Liver (tissue), 9 donors: ENCODE measurements around the gene PARK7. TPM values are rescaled to one million over a fixed set of nuclear protein-coding genes. Genes with fewer than 3 reads are reported as not detected.

Experiments used
- DNase-seq: peaks from one replicate; pipeline ENCODE4 v3.0.0-alpha.2; 2017; ENCODE audit warnings: low spot score
- H3K27ac ChIP-seq, 2 donors: one replicate each; pipeline ENCODE4 v1.7.0; 2013; ENCODE audit warnings: inconsistent platforms in 2 of 2, low read length in 2 of 2, control low read depth in 1 of 2, low read depth in 1 of 2, mild to moderate bottlenecking in 1 of 2
- H3K27me3 ChIP-seq, 4 donors: one replicate each; pipeline versions ENCODE4 v1.6.1 to v1.7.0; 2013; ENCODE audit warnings: low read length in 3 of 4, inconsistent platforms in 1 of 4, mild to moderate bottlenecking in 1 of 4, moderate library complexity in 1 of 4; ENCODE audit not compliant: control insufficient read depth in 4 of 4, insufficient read depth in 4 of 4
- H3K36me3 ChIP-seq, 4 donors: one replicate each; pipeline versions ENCODE4 v1.6.1 to v1.7.0; 2013; ENCODE audit warnings: low read length in 3 of 4, mild to moderate bottlenecking in 3 of 4, low read depth in 1 of 4, moderate library complexity in 1 of 4; ENCODE audit not compliant: control insufficient read depth in 4 of 4, insufficient read depth in 3 of 4
- H3K4me1 ChIP-seq, 4 donors: one replicate each; pipeline versions ENCODE4 v1.6.1 to v1.7.0; 2013; ENCODE audit warnings: low read length in 3 of 4, mild to moderate bottlenecking in 3 of 4, moderate library complexity in 1 of 4; ENCODE audit not compliant: control insufficient read depth in 4 of 4, insufficient read depth in 4 of 4
- H3K4me3 ChIP-seq, 3 donors: one replicate each; pipeline versions ENCODE4 v1.6.1 to v1.7.0; 2013; ENCODE audit warnings: low read length in 3 of 3, control low read depth in 1 of 3, low read depth in 1 of 3, mild to moderate bottlenecking in 1 of 3
- H3K9ac ChIP-seq, 2 donors: one replicate each; pipeline ENCODE4 v1.7.0; 2013; ENCODE audit warnings: low read length in 2 of 2, mild to moderate bottlenecking in 2 of 2, moderate library complexity in 2 of 2, control low read depth in 1 of 2, low read depth in 1 of 2
- H3K9me3 ChIP-seq, 4 donors: one replicate each; pipeline versions ENCODE4 v1.6.1 to v1.7.0; 2013; ENCODE audit warnings: low read length in 3 of 4; ENCODE audit not compliant: control insufficient read depth in 4 of 4
- CTCF ChIP-seq: fragments of 150-350 bp; IDR thresholded peaks from 2 replicates; pipeline ENCODE4 v1.5.1; 2017; ENCODE audit warnings: improper control_type of control experiment, low read depth, low read length; ENCODE audit not compliant: missing input control
- EGR1 ChIP-seq, 2 donors: IDR thresholded peaks; 2 replicates each; pipeline ENCODE4 v1.6.1; 2016 to 2018; ENCODE audit warnings: antibody characterized with exemption in 2 of 2, low read depth in 2 of 2
- FOXA1 ChIP-seq: IDR thresholded peaks from 2 replicates; pipeline ENCODE4 v1.6.1; 2016; ENCODE audit warnings: antibody characterized with exemption
- FOXA2 ChIP-seq: IDR thresholded peaks from 2 replicates; pipeline ENCODE4 v1.6.1; 2016; ENCODE audit warnings: antibody characterized with exemption
- GABPA ChIP-seq, 2 donors: IDR thresholded peaks in 1 of 2; conservative IDR thresholded peaks in 1 of 2; 2 replicates each; pipeline ENCODE4 v1.6.1; 2016; ENCODE audit warnings: antibody characterized with exemption in 2 of 2, mild to moderate bottlenecking in 1 of 2, moderate library complexity in 1 of 2
- HNF4A ChIP-seq, 2 donors: conservative IDR thresholded peaks; 2 replicates each; pipeline ENCODE4 v1.6.1; 2016; ENCODE audit warnings: antibody characterized with exemption in 2 of 2, mild to moderate bottlenecking in 2 of 2
- HNF4G ChIP-seq: IDR thresholded peaks from 2 replicates; pipeline ENCODE4 v1.6.1; 2016; ENCODE audit warnings: antibody characterized with exemption
- JUND ChIP-seq, 2 donors: IDR thresholded peaks; 2 replicates each; pipeline ENCODE4 v1.6.1; 2016; ENCODE audit warnings: antibody characterized with exemption in 2 of 2
- NR2F2 ChIP-seq: IDR thresholded peaks from 2 replicates; pipeline ENCODE4 v1.6.1; 2016; ENCODE audit warnings: antibody characterized with exemption
- RAD21 ChIP-seq, 2 donors: IDR thresholded peaks; 2 replicates each; pipeline ENCODE4 v1.6.1; 2016; ENCODE audit warnings: antibody characterized with exemption in 2 of 2, mild to moderate bottlenecking in 2 of 2
- REST ChIP-seq: IDR thresholded peaks from 2 replicates; pipeline ENCODE4 v1.6.1; 2016; ENCODE audit warnings: antibody characterized with exemption, mild to moderate bottlenecking
- RXRA ChIP-seq, 2 donors: IDR thresholded peaks; 2 replicates each; pipeline ENCODE4 v1.6.1; 2017 to 2018; ENCODE audit warnings: antibody characterized with exemption in 2 of 2, mild to moderate bottlenecking in 1 of 2
- SP1 ChIP-seq: IDR thresholded peaks from 2 replicates; pipeline ENCODE4 v1.6.1; 2018; ENCODE audit warnings: antibody characterized with exemption, mild to moderate bottlenecking
- TAF1 ChIP-seq: conservative IDR thresholded peaks from 2 replicates; pipeline ENCODE4 v1.6.1; 2016; ENCODE audit warnings: antibody characterized with exemption, mild to moderate bottlenecking
- YY1 ChIP-seq: IDR thresholded peaks from 2 replicates; pipeline ENCODE4 v1.6.1; 2016; ENCODE audit warnings: antibody characterized with exemption, mild to moderate bottlenecking
- ZBTB33 ChIP-seq: IDR thresholded peaks from 2 replicates; pipeline ENCODE4 v1.6.1; 2016; ENCODE audit warnings: antibody characterized with exemption
- WGBS: extraction: QIAGEN DNeasy Blood & Tissue Kit; methylation state at CpG from one replicate; pipeline ENCODE4 v1.1.7; 2013; 5-methylcytosine and 5-hydroxymethylcytosine counted together
- polyA plus RNA-seq, 2 donors: library from polyadenylated mRNA; stranded (reverse) in 1 of 2; unstranded in 1 of 2; fragments of 200-250 nt in 1 of 2; fragments of >200 nt in 1 of 2; fragmentation: Nextera tagmentation in 1 of 2; extraction: Ambion mirVana in 1 of 2; gene quantifications; one replicate each; pipeline versions ENCODE4 v1.2.1 to v1.2.3, GENCODE V29; 2013 to 2015
- total RNA-seq, 2 donors: library from RNA; depleted of rRNA; stranded (reverse); fragments of >200 nt; gene quantifications; one replicate each; pipeline ENCODE4 v1.2.3, GENCODE V29; 2014
- TF ChIP-seq, protein P1 (sequence below): IDR thresholded peaks from 2 replicates; pipeline ENCODE4 v1.6.1; 2016; ENCODE audit warnings: antibody characterized with exemption
- TF ChIP-seq, protein P2 (sequence below): IDR thresholded peaks from 2 replicates; pipeline ENCODE4 v1.6.1; 2016; ENCODE audit warnings: antibody characterized with exemption
- donor health status: healthy.
- donor health status: healthy.
- donor health status: healthy.
- donor health status: healthy.
- donor health status: healthy.

PARK7 gene
- total and polyA plus RNA-seq, 4 donors = 107 to 297 (median 181) TPM

DNA sequence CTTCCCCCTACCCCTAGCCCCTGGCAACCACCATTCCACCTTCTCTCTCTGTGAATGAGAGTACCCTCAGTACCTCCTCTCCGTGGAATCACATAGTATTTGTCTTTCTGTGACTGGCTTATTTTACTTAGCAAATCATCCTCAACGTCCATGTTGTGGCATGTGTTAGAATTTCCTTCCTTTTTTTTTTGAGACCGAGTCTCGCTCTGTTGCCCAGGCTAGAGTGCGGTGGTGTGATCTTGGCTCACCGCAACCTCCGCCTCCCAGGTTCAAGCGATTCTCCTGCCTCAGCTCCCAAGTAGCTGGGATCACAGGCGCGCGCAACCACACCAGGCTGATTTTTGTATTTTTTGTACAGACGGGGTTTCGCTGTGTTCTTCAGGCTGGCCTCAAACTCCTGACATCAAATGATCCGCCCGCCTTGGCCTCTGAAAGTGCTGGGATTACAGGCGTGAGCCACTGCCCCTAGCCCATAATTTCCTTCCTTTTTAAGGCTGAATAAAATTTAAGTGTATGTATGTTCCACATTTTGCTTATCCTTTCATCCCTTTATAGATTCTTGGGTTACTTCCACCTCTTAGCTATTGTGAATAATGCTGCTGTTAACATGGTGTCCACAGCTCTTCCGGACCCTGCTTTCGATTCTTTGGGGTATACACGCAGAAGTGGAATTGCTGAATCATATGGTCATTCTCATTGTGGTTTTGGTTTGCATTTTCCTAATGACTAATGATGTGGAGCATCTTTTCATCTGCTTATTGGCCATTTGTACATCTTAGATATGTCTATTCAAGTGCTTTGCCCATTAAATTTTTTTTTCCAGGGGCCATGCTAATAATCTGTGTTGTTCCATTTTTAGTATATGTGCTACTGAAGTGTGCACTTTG is 32.3 kb downstream of the PARK7 start:
- Histone ChIP-seq H3K27me3 (no peaks in the 10 kb centered on the region), H3K9ac (no peak overlapping the region), H3K4me3 (no peak overlapping the region), H3K4me1 (no peaks in the 10 kb centered on the region), H3K9me3 (no peaks in the 10 kb centered on the region), H3K27ac (no peak overlapping the region), H3K36me3 (peaks cover 0 to 4% (median 0%) of the 10 kb centered on the region in 4 donors)
- no peak for DNase-seq
- TF ChIP-seq YY1 (no peak), REST (no peak), HNF4A (conservative IDR thresholded peaks at IDR 0.05) (no peak), GABPA (IDR thresholded peaks at IDR 0.05 in 1 of 2, conservative IDR thresholded peaks at IDR 0.05 in 1 of 2) (no peak), SP1 (no peak), HNF4G (no peak), EGR1 (IDR thresholded peaks at IDR 0.05; ENCODE audit: low read depth in 2 of 2) (no peak), JUND (IDR thresholded peaks at IDR 0.05) (no peak), FOXA1 (no peak), CTCF (no peak), FOXA2 (no peak), TAF1 (no peak), NR2F2 (no peak), RXRA (IDR thresholded peaks at IDR 0.05) (no peak), ZBTB33 (no peak), RAD21 (IDR thresholded peaks at IDR 0.05) (no peak)
- TF ChIP-seq, protein P1, sequence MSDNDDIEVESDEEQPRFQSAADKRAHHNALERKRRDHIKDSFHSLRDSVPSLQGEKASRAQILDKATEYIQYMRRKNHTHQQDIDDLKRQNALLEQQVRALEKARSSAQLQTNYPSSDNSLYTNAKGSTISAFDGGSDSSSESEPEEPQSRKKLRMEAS = no peak
- TF ChIP-seq, protein P2, sequence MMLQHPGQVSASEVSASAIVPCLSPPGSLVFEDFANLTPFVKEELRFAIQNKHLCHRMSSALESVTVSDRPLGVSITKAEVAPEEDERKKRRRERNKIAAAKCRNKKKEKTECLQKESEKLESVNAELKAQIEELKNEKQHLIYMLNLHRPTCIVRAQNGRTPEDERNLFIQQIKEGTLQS = no peak
- WGBS = 92% methylated on average over 19 of the region's 19 CpGs
